Measurements from ENCODE around the gene ANO10. TPM values are rescaled to one million over a fixed set of nuclear protein-coding genes. Genes with fewer than 3 reads are reported as not detected.

Gene ANO10
- total RNA-seq, 4 donors from 2014 or later: 32.8 to 111 (median 54.3) TPM

DNA sequence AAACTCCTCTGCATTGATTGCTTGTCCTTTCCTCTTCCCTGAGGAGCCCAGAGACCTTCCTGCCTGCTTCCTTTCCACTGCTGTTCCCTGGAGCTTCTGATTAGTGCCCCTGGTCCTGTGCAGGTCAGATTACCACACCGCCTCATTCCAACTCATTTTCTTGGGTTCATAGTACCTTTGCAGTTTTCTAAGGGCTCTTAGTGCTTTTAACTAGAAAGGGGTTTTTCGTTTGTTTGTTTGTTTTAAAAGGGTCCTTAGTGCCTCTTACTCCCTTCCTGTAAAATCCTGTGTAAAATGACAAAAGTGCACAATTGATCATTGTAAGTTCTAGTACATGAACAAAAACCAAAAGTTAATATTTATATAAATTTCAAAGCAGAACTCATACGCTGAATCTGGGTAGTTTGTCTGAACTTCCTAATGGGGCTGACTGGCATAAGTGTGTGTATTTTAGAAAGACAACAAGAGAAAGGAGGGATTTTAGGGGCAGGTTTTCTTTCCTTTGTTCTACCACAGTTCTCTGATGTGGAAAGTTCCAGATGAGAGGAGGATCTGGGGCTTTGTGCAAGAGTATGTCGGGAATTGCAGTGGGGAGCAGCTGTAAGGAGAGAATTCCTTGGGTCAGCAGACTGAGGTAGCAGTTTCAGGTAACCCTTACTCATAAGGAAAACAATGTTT lies 304.9 kb downstream of the ANO10 start:
- TF ChIP-seq POLR2A (IDR thresholded peaks at IDR 0.05): no peak
- TF ChIP-seq, protein P1, sequence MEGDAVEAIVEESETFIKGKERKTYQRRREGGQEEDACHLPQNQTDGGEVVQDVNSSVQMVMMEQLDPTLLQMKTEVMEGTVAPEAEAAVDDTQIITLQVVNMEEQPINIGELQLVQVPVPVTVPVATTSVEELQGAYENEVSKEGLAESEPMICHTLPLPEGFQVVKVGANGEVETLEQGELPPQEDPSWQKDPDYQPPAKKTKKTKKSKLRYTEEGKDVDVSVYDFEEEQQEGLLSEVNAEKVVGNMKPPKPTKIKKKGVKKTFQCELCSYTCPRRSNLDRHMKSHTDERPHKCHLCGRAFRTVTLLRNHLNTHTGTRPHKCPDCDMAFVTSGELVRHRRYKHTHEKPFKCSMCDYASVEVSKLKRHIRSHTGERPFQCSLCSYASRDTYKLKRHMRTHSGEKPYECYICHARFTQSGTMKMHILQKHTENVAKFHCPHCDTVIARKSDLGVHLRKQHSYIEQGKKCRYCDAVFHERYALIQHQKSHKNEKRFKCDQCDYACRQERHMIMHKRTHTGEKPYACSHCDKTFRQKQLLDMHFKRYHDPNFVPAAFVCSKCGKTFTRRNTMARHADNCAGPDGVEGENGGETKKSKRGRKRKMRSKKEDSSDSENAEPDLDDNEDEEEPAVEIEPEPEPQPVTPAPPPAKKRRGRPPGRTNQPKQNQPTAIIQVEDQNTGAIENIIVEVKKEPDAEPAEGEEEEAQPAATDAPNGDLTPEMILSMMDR (IDR thresholded peaks at IDR 0.05): no peak
- H3K4me3 ChIP-seq: no peak overlapping the region
- peak overlapping the region; percentile 66 to 80 for H3K27ac ChIP-seq
- no peaks in the 10 kb centered on the region for H3K36me3 ChIP-seq
- no peaks in the 10 kb centered on the region for H3K9me3 ChIP-seq
- no peak for DNase-seq
- H3K27me3 ChIP-seq: no peaks in the 10 kb centered on the region
- intact Hi-C loops (cut with DNase I; ENCODE audit: low total_unique reads): no loop called here
- no peaks in the 10 kb centered on the region for H3K4me1 ChIP-seq

Small RNAs within 50 kb of the gene (small RNA-seq; reads per million reads assigned to genes)
- not detected for gene RF00019

Other genes starting within 250 kb of the ANO10 start
- 10 to 100 TPM in 3 of 4 donors, 1 to 10 TPM in 1; 2.8 to 21.3 (median 12.2) TPM for gene ABHD5, start 68.9 kb upstream of the ANO10 start, total RNA-seq

All from uterus (tissue), 4 donors.